Measurements from ENCODE around the gene GNMT.

Gene GNMT

DNA sequence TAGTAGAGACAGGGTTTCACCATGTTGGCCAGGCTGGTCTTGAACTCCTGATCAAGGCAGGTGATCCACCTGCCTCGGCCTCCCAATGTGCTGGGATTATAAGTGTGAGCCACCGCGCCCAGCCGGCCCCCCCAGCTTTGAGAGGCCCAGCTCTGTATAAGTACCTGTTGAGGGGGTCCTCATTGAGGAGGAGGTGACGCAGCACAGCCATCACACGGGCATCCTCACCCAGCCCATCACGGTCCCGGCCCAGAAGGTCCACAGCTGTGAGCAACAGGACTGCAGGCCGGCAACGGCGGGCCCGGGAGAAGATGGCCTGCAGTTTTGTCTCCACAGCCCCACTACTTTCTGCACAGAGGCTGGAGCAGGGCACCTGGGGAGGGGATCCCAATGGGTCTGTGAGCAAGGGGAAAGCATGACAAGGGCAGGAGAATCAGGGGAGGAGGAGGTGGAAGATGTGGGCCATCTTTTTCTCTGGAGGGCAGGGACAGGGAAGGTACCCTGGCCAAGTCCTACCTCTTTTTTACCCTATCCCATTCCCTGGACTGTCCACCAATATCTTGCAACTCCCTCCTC, 7.7 kb downstream of the GNMT start:
- TF ChIP-seq POLR2AphosphoS5 (IDR thresholded peaks at IDR 0.05; ENCODE audit: low read depth) = no peak
- no peak for DNase-seq (ENCODE audit: low read depth in 1 of 2, low spot score in 1 of 2)
- Histone ChIP-seq H3K27ac (replicated peaks) (no peak overlapping the region), H3K27me3 (ENCODE audit: insufficient read depth, poor library complexity, severe bottlenecking) (no peaks in the 10 kb centered on the region), H3K4me3 (replicated peaks; ENCODE audit: insufficient read depth, low read length) (no peak overlapping the region)

DNA sequence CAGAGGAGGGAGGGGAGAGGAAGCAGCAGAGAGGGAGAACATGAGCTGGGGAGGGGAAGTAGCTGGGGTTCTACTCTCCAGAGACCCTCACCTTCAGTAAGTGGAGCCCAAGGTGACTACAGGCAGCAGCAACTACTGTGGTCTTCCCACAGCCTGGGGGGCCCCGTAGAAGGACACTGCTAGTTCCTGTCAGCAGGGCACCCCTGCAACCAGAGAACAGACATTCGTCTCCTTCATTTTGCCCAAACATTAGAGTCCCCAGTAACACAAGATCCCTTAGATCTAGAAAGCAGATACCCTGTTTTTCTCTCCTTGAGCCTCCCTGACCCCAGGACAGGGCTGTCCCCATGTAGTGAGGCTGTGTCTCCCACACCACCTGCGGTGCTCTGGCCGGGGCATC, 8.2 kb downstream of the GNMT start:
- no peak for DNase-seq (ENCODE audit: low read depth in 1 of 2, low spot score in 1 of 2)
- no peak for TF ChIP-seq POLR2AphosphoS5 (IDR thresholded peaks at IDR 0.05; ENCODE audit: low read depth)
- TF ChIP-seq, protein P1, sequence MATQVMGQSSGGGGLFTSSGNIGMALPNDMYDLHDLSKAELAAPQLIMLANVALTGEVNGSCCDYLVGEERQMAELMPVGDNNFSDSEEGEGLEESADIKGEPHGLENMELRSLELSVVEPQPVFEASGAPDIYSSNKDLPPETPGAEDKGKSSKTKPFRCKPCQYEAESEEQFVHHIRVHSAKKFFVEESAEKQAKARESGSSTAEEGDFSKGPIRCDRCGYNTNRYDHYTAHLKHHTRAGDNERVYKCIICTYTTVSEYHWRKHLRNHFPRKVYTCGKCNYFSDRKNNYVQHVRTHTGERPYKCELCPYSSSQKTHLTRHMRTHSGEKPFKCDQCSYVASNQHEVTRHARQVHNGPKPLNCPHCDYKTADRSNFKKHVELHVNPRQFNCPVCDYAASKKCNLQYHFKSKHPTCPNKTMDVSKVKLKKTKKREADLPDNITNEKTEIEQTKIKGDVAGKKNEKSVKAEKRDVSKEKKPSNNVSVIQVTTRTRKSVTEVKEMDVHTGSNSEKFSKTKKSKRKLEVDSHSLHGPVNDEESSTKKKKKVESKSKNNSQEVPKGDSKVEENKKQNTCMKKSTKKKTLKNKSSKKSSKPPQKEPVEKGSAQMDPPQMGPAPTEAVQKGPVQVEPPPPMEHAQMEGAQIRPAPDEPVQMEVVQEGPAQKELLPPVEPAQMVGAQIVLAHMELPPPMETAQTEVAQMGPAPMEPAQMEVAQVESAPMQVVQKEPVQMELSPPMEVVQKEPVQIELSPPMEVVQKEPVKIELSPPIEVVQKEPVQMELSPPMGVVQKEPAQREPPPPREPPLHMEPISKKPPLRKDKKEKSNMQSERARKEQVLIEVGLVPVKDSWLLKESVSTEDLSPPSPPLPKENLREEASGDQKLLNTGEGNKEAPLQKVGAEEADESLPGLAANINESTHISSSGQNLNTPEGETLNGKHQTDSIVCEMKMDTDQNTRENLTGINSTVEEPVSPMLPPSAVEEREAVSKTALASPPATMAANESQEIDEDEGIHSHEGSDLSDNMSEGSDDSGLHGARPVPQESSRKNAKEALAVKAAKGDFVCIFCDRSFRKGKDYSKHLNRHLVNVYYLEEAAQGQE (IDR thresholded peaks at IDR 0.05; ENCODE audit: insufficient replicate concordance, low read depth) = no peak
- TF ChIP-seq, protein P2, sequence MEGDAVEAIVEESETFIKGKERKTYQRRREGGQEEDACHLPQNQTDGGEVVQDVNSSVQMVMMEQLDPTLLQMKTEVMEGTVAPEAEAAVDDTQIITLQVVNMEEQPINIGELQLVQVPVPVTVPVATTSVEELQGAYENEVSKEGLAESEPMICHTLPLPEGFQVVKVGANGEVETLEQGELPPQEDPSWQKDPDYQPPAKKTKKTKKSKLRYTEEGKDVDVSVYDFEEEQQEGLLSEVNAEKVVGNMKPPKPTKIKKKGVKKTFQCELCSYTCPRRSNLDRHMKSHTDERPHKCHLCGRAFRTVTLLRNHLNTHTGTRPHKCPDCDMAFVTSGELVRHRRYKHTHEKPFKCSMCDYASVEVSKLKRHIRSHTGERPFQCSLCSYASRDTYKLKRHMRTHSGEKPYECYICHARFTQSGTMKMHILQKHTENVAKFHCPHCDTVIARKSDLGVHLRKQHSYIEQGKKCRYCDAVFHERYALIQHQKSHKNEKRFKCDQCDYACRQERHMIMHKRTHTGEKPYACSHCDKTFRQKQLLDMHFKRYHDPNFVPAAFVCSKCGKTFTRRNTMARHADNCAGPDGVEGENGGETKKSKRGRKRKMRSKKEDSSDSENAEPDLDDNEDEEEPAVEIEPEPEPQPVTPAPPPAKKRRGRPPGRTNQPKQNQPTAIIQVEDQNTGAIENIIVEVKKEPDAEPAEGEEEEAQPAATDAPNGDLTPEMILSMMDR (IDR thresholded peaks at IDR 0.05; ENCODE audit: insufficient read depth, low read length) = no peak
- TF ChIP-seq GABPA (IDR thresholded peaks at IDR 0.05; ENCODE audit: low read depth) = no peak
- TF ChIP-seq SPI1 (IDR thresholded peaks at IDR 0.05; ENCODE audit: borderline replicate concordance, low read depth) = no peak
- no peak overlapping the region for H3K27ac ChIP-seq (replicated peaks)
- H3K27me3 ChIP-seq (ENCODE audit: insufficient read depth, poor library complexity, severe bottlenecking) = no peaks in the 10 kb centered on the region
- H3K4me3 ChIP-seq (replicated peaks; ENCODE audit: insufficient read depth, low read length) = no peak overlapping the region

DNA sequence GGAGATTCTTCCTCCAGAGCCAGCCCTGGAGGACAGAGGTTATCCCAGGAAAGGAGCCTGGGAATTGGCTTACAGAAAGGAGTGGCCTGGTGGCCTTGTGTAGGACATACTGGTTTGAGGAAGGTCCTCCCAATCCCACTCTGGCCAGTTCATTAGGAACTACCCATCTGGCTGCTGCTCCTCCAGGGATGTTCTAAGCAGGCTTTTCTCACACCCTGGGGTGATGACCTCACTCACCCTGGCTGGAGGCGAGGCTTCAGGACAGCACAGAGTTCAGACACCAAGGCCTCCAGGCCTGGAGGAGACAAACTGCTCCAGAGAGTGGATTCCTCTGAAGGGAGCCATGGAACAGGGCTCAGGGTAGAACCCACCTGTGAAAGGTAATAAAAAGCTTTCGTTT, 8.9 kb downstream of the GNMT start:
- no peak for DNase-seq (ENCODE audit: low read depth in 1 of 2, low spot score in 1 of 2)
- TF ChIP-seq, protein P1 (IDR thresholded peaks at IDR 0.05; ENCODE audit: insufficient replicate concordance, low read depth) = no peak
- TF ChIP-seq POLR2AphosphoS5 (IDR thresholded peaks at IDR 0.05; ENCODE audit: low read depth) (no peak), GABPA (IDR thresholded peaks at IDR 0.05; ENCODE audit: low read depth) (no peak), SPI1 (IDR thresholded peaks at IDR 0.05; ENCODE audit: borderline replicate concordance, low read depth) (no peak)
- TF ChIP-seq, protein P2 (IDR thresholded peaks at IDR 0.05; ENCODE audit: insufficient read depth, low read length) = no peak
- Histone ChIP-seq H3K4me3 (replicated peaks; ENCODE audit: insufficient read depth, low read length) (no peak overlapping the region), H3K27ac (replicated peaks) (no peak overlapping the region), H3K27me3 (ENCODE audit: insufficient read depth, poor library complexity, severe bottlenecking) (no peaks in the 10 kb centered on the region)

DNA sequence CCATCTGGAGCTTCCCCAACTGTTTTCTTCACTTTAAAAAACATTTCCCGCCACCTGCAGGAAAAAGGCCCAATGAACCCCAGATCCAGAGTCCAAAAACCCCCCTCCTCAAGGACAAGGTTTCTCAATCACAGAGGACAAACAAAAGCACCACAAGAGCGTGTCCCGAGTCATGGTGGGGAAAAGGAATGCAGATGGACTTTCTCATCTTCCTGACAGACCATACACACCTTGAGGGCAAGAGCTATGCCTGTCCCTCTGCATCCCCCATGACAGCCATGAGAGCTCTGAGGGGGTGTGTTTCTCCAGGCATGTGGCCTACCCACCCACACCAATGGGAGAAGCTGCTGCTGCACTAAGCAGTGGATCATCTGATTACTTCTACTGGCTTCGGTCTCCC, 9.4 kb downstream of the GNMT start:
- no peak for DNase-seq (ENCODE audit: low read depth in 1 of 2, low spot score in 1 of 2)
- Histone ChIP-seq H3K27ac (replicated peaks) (no peak overlapping the region), H3K4me3 (replicated peaks; ENCODE audit: insufficient read depth, low read length) (no peak overlapping the region), H3K27me3 (ENCODE audit: insufficient read depth, poor library complexity, severe bottlenecking) (no peaks in the 10 kb centered on the region)
- TF ChIP-seq, protein P2 (IDR thresholded peaks at IDR 0.05; ENCODE audit: insufficient read depth, low read length) = no peak
- TF ChIP-seq POLR2AphosphoS5 (IDR thresholded peaks at IDR 0.05; ENCODE audit: low read depth) (no peak), SPI1 (IDR thresholded peaks at IDR 0.05; ENCODE audit: borderline replicate concordance, low read depth) (no peak), GABPA (IDR thresholded peaks at IDR 0.05; ENCODE audit: low read depth) (no peak)
- TF ChIP-seq, protein P1 (IDR thresholded peaks at IDR 0.05; ENCODE audit: insufficient replicate concordance, low read depth) = no peak

Measured in HL-60 (cell line).